Kidney capillary endothelial cell (primary cell): Measurements from ENCODE around the gene SRSF11.
"Not testable (repeated sequence)": the region's sequence is repeated elsewhere in the genome, so short reads cannot be mapped to it uniquely, and the experiment has no call there.

Experiments used
- DNase-seq: peaks from one replicate; pipeline ENCODE4 v3.0.0-alpha.2; 2018; ENCODE audit warnings: low spot score

SRSF11 gene, protein sequence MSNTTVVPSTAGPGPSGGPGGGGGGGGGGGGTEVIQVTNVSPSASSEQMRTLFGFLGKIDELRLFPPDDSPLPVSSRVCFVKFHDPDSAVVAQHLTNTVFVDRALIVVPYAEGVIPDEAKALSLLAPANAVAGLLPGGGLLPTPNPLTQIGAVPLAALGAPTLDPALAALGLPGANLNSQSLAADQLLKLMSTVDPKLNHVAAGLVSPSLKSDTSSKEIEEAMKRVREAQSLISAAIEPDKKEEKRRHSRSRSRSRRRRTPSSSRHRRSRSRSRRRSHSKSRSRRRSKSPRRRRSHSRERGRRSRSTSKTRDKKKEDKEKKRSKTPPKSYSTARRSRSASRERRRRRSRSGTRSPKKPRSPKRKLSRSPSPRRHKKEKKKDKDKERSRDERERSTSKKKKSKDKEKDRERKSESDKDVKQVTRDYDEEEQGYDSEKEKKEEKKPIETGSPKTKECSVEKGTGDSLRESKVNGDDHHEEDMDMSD

GRCh38 chr1:70221238-70222121, at the start of gene SRSF11:
TSS of gene SRSF11 (plus strand) at chr1:70221380. CDS start at chr1:70221637, 257 bp downstream.
- DNase-seq = peak; percentile 89

DNA sequence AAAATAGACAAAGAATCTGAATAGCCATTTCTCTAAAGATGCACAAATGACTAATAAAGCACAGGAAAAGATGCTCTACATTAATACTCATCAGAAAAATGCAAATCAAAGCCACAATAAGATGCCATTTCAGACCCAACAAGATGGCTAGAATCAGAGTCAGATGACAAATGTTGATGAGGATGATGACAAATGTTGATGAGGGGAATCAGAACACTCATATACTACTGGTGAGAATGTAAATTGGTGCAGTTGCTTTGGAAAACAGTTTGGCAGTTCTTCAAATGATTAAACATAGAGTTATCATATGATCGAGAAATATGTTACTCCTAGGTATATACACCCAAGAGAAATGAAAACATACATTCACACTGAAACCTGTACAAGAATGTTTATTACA, 49.7 kb upstream of the SRSF11 start:
- DNase-seq = no peak

GRCh38 chr1:70185181-70185580, 36.0 kb upstream of the SRSF11 start:
- not testable (repeated sequence) for DNase-seq

- no peak for DNase-seq
Observed at GRCh38 chr1:70188522-70188921, 32.7 kb upstream of the SRSF11 start.

GRCh38 chr1:70190180-70190579, 31.0 kb upstream of the SRSF11 start:
- DNase-seq = no peak

GRCh38 chr1:70192446-70192845, 28.7 kb upstream of the SRSF11 start:
- not testable (repeated sequence) for DNase-seq

GRCh38 chr1:70194601-70195000, 26.6 kb upstream of the SRSF11 start:
- no peak for DNase-seq

DNA sequence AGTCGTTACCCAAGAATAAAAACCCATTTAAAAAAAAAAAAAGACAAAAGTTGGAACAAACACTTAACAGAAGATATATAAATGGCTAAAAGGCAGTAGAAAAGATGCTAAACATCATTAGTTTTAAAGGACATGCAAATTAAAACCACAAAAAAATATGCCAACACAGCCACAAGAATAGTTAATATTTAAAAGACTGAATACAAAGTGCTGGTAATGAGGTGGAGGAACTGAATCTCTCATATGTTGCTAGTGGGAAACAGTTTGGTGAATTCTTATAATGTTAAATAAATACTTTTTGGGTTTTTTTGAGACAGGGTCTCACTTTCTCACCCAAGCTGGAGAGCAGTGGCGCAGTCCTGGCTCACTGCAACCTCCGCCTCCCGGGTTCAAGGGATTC, 25.8 kb upstream of the SRSF11 start:
- DNase-seq = no peak

DNA sequence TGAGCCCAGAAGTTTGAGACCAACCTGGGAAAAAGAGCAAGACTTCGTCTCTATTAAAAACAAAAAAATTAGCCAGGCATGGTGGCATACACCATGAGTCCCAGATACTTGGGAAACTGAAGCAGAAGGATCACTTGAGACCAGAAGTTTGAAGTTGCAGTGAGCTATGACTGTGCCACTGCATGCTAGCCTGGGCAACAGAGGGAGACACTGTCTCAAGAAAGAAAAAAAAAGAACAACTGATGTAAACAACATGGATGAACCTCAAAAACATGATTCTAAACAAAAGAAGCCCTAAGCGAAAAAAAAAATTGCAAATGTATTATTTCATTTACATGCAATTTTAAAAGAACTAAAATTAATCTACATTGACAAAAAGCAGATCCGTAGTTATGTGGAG, 24.8 kb upstream of the SRSF11 start:
- DNase-seq = no peak

- no peak for DNase-seq
Observed at GRCh38 chr1:70200065-70200464, 21.1 kb upstream of the SRSF11 start.

DNA sequence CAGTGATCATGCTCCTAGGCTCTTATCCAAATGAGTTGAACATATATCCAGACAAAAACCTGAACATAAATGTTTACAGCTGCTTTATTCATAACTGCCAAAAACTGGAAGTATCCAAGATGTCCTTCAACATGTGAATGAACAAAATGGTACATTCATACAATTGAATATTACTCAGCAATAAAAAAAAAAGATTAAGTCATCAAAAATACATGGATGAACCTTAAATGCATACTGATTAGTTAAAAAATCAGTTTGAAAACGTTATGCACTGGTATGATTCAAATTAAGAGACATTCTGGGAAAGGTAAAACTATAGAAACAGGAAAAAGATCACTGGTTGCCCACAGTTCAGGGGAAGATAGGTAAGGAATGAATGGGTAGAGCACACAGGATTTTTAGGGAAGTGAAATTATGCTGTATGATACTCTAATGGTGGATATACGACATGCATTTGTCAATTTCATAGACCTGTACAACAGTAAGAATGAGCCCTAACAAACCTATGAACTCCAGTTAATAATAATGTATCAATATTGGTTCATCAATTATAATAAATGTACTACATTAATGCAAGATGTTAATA, 18.9 kb upstream of the SRSF11 start:
- DNase-seq = no peak

DNA sequence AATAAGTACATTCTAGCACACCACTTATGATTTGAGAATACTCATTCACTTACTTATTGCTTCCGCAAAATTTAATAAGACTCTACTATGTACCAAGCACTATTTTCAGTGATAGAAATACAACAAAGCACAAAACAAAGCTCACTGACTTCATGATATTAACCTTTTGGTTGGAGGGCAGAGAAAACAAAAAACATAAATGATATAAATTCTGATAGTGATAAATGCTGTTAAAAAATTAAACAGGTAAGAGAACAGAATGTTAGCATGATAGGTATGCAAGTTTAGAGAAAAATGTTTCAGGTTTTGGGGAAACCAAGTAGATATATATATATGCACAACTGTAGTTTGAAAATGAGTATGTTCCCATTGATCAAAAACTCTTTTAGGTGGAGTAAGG, 17.0 kb upstream of the SRSF11 start:
- no peak for DNase-seq

- DNase-seq = no peak
Observed at GRCh38 chr1:70204600-70204999, 16.6 kb upstream of the SRSF11 start.

DNA sequence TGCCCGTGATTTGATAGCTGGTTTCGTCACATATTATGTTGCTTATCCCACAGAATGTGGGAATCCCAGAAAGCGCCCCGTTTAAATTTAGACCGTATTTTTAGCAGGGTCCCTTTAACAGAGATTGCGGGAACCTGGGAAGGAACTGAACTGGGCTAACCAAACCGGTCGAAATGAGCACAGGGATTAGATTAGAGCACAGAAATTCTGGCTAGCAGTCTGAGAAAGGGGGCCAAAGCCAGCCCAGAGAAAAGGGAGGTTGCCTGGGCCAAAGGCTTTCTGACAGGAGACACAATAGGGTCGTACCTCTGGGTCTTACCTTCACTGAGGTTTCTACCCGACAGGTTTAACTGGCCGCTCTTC, 16.1 kb upstream of the SRSF11 start:
- no peak for DNase-seq

GRCh38 chr1:70205434-70206118, 15.6 kb upstream of the SRSF11 start, which contains the start of gene LRRC40:
TSS of gene LRRC40 (minus strand) at chr1:70205579. CDS start at chr1:70205540, 39 bp downstream.
- DNase-seq = peak; percentile 90

GRCh38 chr1:70206833-70207232, 14.3 kb upstream of the SRSF11 start:
- DNase-seq = not testable (repeated sequence)

DNA sequence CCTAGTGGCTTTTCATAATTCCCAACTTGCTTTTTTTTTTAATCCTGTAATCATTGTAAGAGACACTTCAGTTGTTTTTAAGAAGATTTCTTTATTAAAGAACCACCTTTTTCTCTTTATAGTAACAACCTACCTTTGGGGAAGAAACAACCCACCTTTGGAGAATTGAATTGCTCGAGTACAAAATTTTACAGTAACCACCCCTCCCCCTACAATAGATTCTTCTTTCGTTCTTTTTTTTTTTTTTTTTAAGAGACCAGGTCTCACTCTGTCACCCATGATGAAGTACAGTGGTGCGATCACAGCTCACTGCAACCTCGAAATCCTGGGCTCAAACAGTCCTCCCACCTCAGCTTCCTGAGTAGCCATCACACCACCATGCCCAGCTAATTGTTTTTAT, 13.7 kb upstream of the SRSF11 start:
- no peak for DNase-seq

GRCh38 chr1:70208292-70208691, 12.9 kb upstream of the SRSF11 start:
- no peak for DNase-seq

GRCh38 chr1:70210820-70211219, 10.4 kb upstream of the SRSF11 start:
- no peak for DNase-seq

DNA sequence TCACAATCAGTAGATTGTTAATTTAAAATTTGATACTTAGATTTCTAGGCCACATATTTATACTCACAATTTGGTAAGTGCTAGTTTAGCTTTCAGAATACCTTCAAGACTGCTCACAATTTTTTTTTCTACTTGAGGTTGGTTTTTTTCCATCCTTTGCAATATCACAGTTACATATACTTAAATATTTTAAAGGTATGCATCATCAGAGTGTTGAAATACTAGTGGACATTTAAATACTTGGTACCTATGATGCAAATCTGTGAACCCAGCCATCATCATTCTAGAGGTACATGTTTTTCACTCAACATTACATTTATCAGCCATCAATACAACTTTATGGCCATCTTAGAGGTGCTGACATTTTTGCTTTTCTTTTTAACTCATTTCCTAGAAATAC, 9.6 kb upstream of the SRSF11 start:
- no peak for DNase-seq

DNA sequence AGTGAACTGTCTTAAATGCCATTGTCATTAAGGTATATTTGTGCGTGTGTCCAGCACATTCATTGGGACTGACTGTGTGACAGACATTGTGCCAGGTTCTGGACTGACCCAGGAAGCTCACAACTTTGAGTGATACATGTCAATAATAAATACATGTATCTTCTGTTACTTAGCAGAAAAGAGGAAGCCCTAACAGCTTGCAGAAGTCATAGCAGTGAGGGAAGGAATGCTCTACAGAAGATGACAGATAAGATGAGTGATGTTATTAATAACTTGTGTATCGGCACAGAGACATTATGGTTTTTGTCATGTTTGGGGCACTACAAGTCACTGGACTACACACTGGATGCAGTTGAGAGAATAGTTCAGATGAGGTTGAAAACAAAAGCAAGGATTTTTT, 1.2 kb upstream of the SRSF11 start:
- DNase-seq = no peak
